GM12873 (cell line): ENCODE data around the gene ARGLU1.

Experiments
- TF ChIP-seq, protein P1 (sequence below): IDR thresholded peaks from 2 replicates; pipeline ENCODE4 v1.5.1; 2012; ENCODE audit warnings: low read depth, mild to moderate bottlenecking, moderate library complexity, low read length, control low read depth; ENCODE audit not compliant: insufficient read depth; ENCODE audit errors: missing control alignments

The ARGLU1 gene

DNA sequence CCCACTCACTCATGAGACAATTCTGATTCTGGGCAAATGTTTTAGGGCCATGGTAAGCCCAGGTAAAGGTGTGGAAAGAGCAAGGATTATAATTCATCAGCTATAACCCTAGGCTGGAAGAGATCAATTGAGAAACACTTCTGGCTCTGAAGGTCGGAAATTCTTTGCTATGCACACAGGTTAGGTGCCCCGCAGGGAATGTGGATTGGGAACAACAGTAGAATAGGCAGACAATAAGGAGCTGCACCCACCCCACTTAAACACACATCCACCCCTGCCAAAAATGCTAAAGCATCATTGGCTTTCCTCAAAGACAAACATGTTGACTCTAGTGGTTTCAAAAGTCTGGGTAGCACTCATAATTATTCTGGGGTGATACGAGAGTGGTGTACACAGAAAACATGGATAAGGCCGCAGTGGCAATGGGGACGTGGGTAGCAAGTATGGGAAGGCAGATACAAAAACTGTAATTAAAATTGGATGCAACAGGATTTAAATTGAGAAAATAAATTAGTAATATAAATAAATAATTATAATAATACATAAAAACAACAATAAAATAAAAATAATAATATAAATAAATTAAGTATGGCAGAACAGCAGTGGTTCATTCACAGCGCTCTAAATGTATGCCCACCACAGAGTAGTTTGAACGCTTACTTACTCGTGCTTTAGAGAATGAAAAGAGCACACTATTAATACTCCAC is 41.0 kb downstream of the ARGLU1 start:
- TF ChIP-seq, protein P1, sequence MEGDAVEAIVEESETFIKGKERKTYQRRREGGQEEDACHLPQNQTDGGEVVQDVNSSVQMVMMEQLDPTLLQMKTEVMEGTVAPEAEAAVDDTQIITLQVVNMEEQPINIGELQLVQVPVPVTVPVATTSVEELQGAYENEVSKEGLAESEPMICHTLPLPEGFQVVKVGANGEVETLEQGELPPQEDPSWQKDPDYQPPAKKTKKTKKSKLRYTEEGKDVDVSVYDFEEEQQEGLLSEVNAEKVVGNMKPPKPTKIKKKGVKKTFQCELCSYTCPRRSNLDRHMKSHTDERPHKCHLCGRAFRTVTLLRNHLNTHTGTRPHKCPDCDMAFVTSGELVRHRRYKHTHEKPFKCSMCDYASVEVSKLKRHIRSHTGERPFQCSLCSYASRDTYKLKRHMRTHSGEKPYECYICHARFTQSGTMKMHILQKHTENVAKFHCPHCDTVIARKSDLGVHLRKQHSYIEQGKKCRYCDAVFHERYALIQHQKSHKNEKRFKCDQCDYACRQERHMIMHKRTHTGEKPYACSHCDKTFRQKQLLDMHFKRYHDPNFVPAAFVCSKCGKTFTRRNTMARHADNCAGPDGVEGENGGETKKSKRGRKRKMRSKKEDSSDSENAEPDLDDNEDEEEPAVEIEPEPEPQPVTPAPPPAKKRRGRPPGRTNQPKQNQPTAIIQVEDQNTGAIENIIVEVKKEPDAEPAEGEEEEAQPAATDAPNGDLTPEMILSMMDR: no peak

DNA sequence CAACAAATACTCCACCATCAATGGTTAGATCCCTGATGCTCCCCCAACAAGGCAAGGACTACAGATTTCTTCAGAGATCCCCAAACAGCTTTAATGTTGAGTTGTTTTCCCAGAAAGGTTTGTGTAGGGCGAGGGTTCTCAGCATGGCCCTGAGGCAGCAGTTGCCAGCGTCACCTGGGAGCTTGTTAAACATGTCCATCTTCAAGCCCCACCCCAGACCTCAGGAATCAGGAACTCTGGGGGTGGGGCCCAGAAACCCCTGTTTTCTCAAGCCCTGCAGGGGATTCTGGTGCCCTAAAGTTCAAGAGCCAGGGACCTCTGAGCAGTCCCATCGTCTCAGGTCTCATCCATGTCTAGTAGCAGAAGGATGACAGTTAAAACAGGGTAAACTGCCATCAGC is 42.1 kb downstream of the ARGLU1 start:
- TF ChIP-seq, protein P1: no peak

DNA sequence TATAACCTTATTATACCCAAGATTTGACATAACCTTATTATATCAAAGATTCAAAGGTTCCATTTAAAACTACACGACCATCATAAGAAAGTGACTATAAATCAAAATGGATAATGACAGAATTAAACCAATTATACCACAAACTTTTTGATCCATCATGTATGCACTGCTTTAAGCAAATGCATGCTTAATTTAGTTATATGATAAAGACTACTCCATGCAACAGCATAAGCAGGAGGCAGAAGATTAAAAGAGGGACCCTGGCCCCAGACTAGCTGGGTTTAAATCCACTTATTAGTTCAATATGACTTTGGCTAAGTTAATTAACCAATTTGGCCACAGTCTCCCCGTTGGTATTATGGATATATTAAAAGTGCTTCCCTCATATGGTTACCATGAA is 43.8 kb downstream of the ARGLU1 start:
- TF ChIP-seq, protein P1: no peak

DNA sequence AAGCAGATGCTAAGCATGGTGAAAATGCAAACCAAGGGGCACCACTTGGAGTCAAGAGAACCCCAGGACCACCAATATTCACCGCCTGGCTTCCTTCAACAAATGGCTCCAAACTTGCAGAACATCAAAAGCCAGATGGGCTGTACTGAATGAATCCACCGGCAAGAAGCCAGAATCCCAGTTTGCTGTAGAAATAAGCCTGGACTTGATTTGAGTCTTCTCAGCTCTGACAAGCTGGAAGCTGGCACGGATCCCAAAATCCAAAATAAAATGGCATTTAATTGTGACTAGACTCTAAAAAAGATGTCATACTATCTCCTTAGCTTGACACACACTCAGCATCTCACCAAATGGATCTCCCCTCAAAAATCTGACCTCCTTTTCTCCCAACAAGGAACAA is 44.4 kb downstream of the ARGLU1 start:
- TF ChIP-seq, protein P1: no peak

DNA sequence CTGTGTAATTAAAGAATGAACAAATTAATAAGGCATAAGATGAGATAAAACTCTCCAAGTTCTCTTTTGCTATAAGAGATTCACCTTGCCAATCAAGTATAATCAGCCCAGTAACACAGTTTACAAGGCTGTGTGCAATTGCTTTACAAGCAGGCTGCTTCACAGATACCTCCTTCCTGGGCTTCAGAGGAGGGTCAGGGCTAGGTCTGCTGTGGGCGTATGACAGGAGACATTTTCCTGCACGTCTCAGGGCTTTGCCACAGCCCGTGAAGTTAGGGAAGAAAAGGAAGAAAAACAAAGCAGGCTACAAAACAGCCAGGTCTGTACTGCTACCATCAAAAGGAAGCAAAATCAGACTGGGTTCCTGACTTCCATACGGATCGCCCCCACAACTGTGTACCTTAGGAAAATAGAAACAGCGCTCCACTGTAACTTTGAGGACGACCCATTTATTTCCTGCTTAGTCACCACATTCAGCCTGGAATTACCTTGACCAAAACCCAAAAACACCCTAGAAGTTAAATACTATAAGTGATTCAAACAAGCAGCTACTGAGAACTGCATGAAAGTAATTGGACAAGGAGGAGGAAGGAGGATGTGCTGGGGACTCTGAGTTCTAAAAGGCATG is 44.9 kb downstream of the ARGLU1 start:
- TF ChIP-seq, protein P1: no peak

DNA sequence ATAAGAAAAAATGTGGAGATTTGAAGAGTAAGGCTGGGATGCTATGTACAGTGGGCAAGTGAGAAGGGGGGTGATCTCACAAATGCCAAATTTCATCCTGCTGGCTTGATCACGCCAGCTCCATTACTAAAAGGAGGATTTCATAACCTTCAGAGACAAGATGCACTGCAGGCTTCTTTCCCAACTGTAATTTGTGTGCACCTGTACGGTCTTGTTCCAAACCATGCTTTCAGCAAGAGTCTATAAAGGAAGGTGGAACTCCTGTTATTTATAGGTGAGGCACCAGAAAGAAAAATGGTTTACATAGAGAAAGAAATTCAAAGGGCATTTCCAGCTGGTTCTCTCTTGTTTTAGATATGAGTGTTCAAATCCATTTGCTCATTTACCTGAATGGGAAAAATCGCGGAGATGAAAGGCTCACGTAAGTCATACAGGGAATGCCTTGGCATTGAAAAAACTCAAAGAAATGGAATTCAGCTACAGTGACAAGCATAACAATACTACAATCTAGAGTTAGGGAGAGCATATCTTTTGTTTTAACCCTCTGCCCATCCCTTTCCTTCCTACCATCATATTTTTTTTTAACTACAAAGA is 45.7 kb downstream of the ARGLU1 start:
- TF ChIP-seq, protein P1: no peak

DNA sequence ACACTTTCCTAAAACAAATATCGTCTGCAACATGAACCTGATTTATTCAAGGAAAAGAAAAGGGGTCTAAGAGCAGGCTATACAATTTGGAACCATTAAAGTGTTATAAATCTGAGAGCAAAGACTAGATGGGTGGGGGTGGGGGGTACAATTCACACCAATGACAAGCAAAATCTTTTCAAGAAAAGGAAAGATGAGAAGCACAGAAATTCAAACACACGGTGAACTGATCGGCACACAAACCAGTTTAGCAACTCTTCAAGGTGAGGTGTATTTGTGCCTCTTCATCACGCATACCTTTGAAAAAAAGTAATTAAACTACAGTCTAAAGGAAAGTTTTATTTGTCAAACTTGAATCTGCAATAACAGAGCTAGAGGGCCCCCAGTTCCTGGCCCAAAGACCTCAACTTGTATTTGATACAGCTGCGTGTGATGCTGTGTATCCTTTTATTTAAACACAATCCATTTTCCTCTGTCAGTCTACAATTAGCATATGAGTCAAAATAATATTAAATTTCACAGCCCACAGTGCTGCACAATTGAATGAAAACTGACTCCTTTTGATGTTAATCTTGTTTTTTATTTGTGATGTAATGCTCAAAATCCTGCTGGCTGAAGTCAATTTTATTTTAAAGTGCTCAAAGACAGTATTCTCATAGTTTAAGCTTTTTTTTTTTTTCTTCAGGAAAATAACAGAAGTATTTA is 46.7 kb downstream of the ARGLU1 start:
- TF ChIP-seq, protein P1: no peak
